Ascending aorta (tissue), 2 donors: ENCODE measurements around the gene GSPT2. TPM values are rescaled to one million over a fixed set of nuclear protein-coding genes. Genes with fewer than 3 reads are reported as not detected.

Experiments
- DNase-seq, 2 donors: peaks; one replicate each; pipeline ENCODE4 v3.0.0-alpha.2; 2019; ENCODE audit warnings: low spot score in 2 of 2
- H3K27ac ChIP-seq, 2 donors: fragments of 200-600 bp; sonication (generic); one replicate each; pipeline ENCODE4 v1.5.1; 2016 to 2017; ENCODE audit warnings: mild to moderate bottlenecking in 1 of 2
- H3K27me3 ChIP-seq: fragments of 200-600 bp; sonication (generic); one replicate; pipeline ENCODE4 v1.5.1; 2017
- H3K36me3 ChIP-seq, 2 donors: fragments of 200-600 bp; sonication (generic); one replicate each; pipeline ENCODE4 v1.5.1; 2016
- H3K4me1 ChIP-seq, 2 donors: fragments of 200-600 bp; sonication (generic); one replicate each; pipeline ENCODE4 v1.5.1; 2016 to 2017; ENCODE audit warnings: mild to moderate bottlenecking in 1 of 2
- H3K4me3 ChIP-seq, 2 donors: fragments of 200-600 bp; sonication (generic); one replicate each; pipeline ENCODE4 v1.5.1; 2016 to 2017; ENCODE audit warnings: mild to moderate bottlenecking in 1 of 2
- H3K9me3 ChIP-seq, 2 donors: fragments of 200-600 bp; sonication (generic); one replicate each; pipeline ENCODE4 v1.5.1; 2016
- intact Hi-C: fragments of 100-400 bp; cut with DNase I; formaldehyde crosslinking; loops from one replicate; pipeline ENCODE4 v1.15.1; 2023
- total RNA-seq: library from RNA; depleted of rRNA; stranded (reverse); fragments of >200 nt; gene quantifications from one replicate; pipeline ENCODE4 v1.1.0, GENCODE V29; 2016
- TF ChIP-seq, protein P1 (sequence below), 3 experiments: fragments of 200-600 bp in 2 of 3; fragments of 450-650 bp in 1 of 3; sonication (generic) in 2 of 3; IDR thresholded peaks; one replicate each; pipeline ENCODE4 v1.5.1; 2016 to 2019; ENCODE audit warnings: antibody characterized with exemption in 3 of 3, mild to moderate bottlenecking in 1 of 3, moderate library complexity in 1 of 3

The GSPT2 gene
- total RNA-seq, 1 donor from 2014 or later = 2.9 TPM

- TF ChIP-seq, protein P1, sequence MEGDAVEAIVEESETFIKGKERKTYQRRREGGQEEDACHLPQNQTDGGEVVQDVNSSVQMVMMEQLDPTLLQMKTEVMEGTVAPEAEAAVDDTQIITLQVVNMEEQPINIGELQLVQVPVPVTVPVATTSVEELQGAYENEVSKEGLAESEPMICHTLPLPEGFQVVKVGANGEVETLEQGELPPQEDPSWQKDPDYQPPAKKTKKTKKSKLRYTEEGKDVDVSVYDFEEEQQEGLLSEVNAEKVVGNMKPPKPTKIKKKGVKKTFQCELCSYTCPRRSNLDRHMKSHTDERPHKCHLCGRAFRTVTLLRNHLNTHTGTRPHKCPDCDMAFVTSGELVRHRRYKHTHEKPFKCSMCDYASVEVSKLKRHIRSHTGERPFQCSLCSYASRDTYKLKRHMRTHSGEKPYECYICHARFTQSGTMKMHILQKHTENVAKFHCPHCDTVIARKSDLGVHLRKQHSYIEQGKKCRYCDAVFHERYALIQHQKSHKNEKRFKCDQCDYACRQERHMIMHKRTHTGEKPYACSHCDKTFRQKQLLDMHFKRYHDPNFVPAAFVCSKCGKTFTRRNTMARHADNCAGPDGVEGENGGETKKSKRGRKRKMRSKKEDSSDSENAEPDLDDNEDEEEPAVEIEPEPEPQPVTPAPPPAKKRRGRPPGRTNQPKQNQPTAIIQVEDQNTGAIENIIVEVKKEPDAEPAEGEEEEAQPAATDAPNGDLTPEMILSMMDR (IDR thresholded peaks at IDR 0.05) = no peak
- no peaks in the 10 kb centered on the region for H3K4me1 ChIP-seq
- no peaks in the 10 kb centered on the region for H3K27me3 ChIP-seq
- H3K27ac ChIP-seq = no peak overlapping the region
- no peak overlapping the region for H3K4me3 ChIP-seq
- no peaks in the 10 kb centered on the region for H3K9me3 ChIP-seq
- H3K36me3 ChIP-seq = no peaks in the 10 kb centered on the region
- intact Hi-C loops = no loop called here
- no peak for DNase-seq
These were observed 23.3 kb downstream of the GSPT2 start for GRCh38 chrX:51766546-51766945.

GRCh38 chrX:51776851-51777250 is 33.6 kb downstream of the GSPT2 start:
- Histone ChIP-seq H3K27ac (no peak overlapping the region), H3K4me1 (no peaks in the 10 kb centered on the region), H3K4me3 (no peak overlapping the region), H3K9me3 (no peaks in the 10 kb centered on the region), H3K27me3 (no peaks in the 10 kb centered on the region), H3K36me3 (no peaks in the 10 kb centered on the region)
- TF ChIP-seq, protein P1 (IDR thresholded peaks at IDR 0.05) = no peak
- no peak for DNase-seq
- intact Hi-C loops = no loop called here

DNA sequence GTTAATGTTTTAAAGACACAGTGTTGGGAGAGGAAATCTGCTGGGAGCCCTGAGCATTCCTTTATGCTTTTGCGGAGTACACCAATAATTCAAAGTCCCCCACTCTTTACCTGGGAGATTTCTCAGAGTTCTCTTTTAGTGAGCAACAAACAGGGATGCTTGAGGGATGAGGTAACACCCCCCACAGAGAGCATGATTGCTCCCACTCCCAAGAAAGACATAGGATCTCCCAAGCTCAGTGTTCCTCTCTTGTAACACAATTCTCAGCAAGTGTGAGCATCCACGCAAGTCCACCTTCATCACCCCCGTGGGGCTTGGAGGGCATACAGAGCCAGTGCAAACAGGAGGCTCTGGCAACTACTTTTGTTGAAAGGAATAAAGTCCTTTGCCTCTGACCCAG is 36.1 kb downstream of the GSPT2 start:
- no peak for DNase-seq
- Histone ChIP-seq H3K27ac (no peak overlapping the region), H3K4me3 (no peak overlapping the region), H3K9me3 (no peaks in the 10 kb centered on the region), H3K36me3 (no peaks in the 10 kb centered on the region), H3K4me1 (no peaks in the 10 kb centered on the region), H3K27me3 (no peaks in the 10 kb centered on the region)
- TF ChIP-seq, protein P1 (IDR thresholded peaks at IDR 0.05) = no peak
- intact Hi-C loops = no loop called here

DNA sequence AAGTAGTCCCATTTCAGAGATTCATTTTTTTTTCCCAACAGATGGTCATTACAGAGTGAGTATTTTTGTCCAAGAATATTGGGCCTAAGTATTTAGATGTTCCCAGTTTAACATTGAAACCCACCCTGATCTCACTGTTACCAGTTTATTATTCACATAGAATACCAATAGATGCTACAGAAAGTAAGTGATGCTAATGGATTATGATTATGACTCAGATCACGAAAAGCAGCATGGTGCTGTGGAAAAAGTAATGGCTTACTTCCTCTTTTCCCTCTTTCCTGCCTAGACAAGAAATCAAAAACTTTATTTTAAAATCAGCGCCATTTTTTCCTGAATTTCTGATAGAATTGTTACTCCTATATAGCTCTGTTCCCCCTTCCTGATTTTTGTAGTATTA is 51.9 kb downstream of the GSPT2 start:
- intact Hi-C loops = no loop called here
- Histone ChIP-seq H3K9me3 (no peaks in the 10 kb centered on the region), H3K36me3 (no peaks in the 10 kb centered on the region), H3K4me3 (no peak overlapping the region), H3K27me3 (no peaks in the 10 kb centered on the region), H3K27ac (no peak overlapping the region), H3K4me1 (no peaks in the 10 kb centered on the region)
- TF ChIP-seq, protein P1 (IDR thresholded peaks at IDR 0.05) = no peak
- DNase-seq = no peak

Other genes starting within 250 kb of the GSPT2 start
- 1.7 TPM for gene NUDT11, start 246.8 kb upstream of the GSPT2 start, total RNA-seq
- gene CENPVL3, start 124.5 kb upstream of the GSPT2 start, total RNA-seq = not detected
- not detected for gene CENPVL2, start 60.6 kb upstream of the GSPT2 start, total RNA-seq
- not detected for gene CENPVL1, start 32.9 kb upstream of the GSPT2 start, total RNA-seq
- 74.5 TPM for gene MAGED1, start 150.2 kb downstream of the GSPT2 start, total RNA-seq